Esophagus muscularis mucosa (tissue), 4 donors: ENCODE measurements around the gene FOXRED2.

Experiments
- CTCF ChIP-seq, 3 experiments: fragments of 200-600 bp in 2 of 3; fragments of 450-650 bp in 1 of 3; sonication (generic) in 2 of 3; IDR thresholded peaks; one replicate each; pipeline ENCODE4 v1.5.1; 2017 to 2019; ENCODE audit warnings: antibody characterized with exemption in 3 of 3, mild to moderate bottlenecking in 2 of 3, moderate library complexity in 1 of 3
- EP300 ChIP-seq: sonication (generic); formaldehyde crosslinking; IDR thresholded peaks from one replicate; pipeline ENCODE4 v1.6.1; 2017; ENCODE audit warnings: antibody characterized with exemption
- POLR2A ChIP-seq: fragments of 450-650 bp; IDR thresholded peaks from one replicate; pipeline ENCODE4 v1.6.1; 2017; ENCODE audit warnings: antibody characterized with exemption, moderate library complexity, mild to moderate bottlenecking, low read depth

- TF ChIP-seq CTCF (IDR thresholded peaks at IDR 0.05) (no peak), POLR2A (no peak), EP300 (peak; percentile 7)
These were observed 49.0 kb downstream of the FOXRED2 start for GRCh38 chr22:36457688-36458450.
